Pancreas (tissue), 10 donors: Measurements from ENCODE around the gene AFAP1L2. TPM values are rescaled to one million over a fixed set of nuclear protein-coding genes. Genes with fewer than 3 reads are reported as not detected.

Experiments used
- ATAC-seq, 4 donors: fragments of 200-7000 bp; cut with Tn5 transposase; one replicate each; pipeline versions ENCODE4 v1.8.0 to v1.9.1; 2020; ENCODE audit warnings: mild to moderate bottlenecking in 4 of 4, moderate library complexity in 4 of 4
- DNase-seq, 6 donors: peaks; one replicate each; pipeline ENCODE4 v3.0.0-alpha.2; 2020
- FAIRE-seq: peaks from 2 replicates; lab custom pipeline; 2012; peaks lifted over from hg19 to GRCh38; lab: Jason Lieb, UNC
- H3K27ac ChIP-seq, 4 donors: fragments of 200-600 bp; sonication (generic); 1 replicate in 3 of 4; 2 replicates in 1 of 4; pipeline versions ENCODE4 v1.5.0 to v1.8.0; 2020
- H3K27me3 ChIP-seq, 4 donors: fragments of 200-600 bp; one replicate each; pipeline ENCODE4 v1.8.0; 2021
- H3K36me3 ChIP-seq, 3 donors: fragments of 200-600 bp; sonication (generic) in 1 of 3; one replicate each; pipeline versions ENCODE4 v1.5.0 to v1.8.0; 2020 to 2021
- H3K4me1 ChIP-seq, 3 donors: fragments of 200-600 bp; one replicate each; pipeline ENCODE4 v1.8.0; 2021
- H3K4me3 ChIP-seq, 4 donors: fragments of 200-600 bp; sonication (generic) in 2 of 4; one replicate each; pipeline versions ENCODE4 v1.5.0 to v1.8.0; 2020 to 2021
- H3K9me3 ChIP-seq, 4 donors: fragments of 200-600 bp; one replicate each; pipeline ENCODE4 v1.8.0; 2021
- CTCF ChIP-seq, 4 donors: fragments of 200-600 bp; sonication (generic) in 3 of 4; IDR thresholded peaks; one replicate each; pipeline versions ENCODE4 v1.5.0 to v1.8.0; 2021; ENCODE audit warnings: antibody characterized with exemption in 4 of 4
- WGBS, 2 donors: extraction: QIAGEN DNeasy Blood & Tissue Kit; methylation state at CpG; one replicate each; pipeline ENCODE4 v1.1.7; 2013; 5-methylcytosine and 5-hydroxymethylcytosine counted together
- intact Hi-C, 3 donors: fragments of 100-400 bp; cut with DNase I; formaldehyde crosslinking; loops; one replicate each; pipeline versions ENCODE4 v1.11.1 to v1.14.2; 2022
- polyA plus RNA-seq, 2 donors: library from polyadenylated mRNA; stranded (reverse); fragments of 200-250 nt; gene quantifications; one replicate each; pipeline ENCODE4 v1.2.3, GENCODE V29; 2013
- total RNA-seq, 6 donors: library from RNA; stranded (reverse); fragmentation: NEBNext Ultra II Directional in 4 of 6; extraction: Animal tissue kit (Norgen Biotek cat#: 25700) in 4 of 6; gene quantifications; one replicate each; pipeline versions ENCODE4 v1.2.1 to v1.2.4, GENCODE V29; 2021 to 2023
- donor health status: healthy with polysubstance abuse.
- donor health status: DM: no; HTN: no; CAD: no; lungs with moderate emphysema.
- donor health status: DM: no; HTN: no; CAD: no.
- donor health status: control.
- donor health status: control.
- donor health status: Bipolar disorder and iron deficiency.
- donor health status: DM: yes; HTN: yes; CAD: no.
- donor health status: DM: no; HTN: no; CAD: no.
- donor health status: DM: no; HTN: no; CAD: no.
- donor health status: DM: yes; HTN: yes; CAD: no.

Gene AFAP1L2
- total and polyA plus RNA-seq, 8 donors: 3.3 to 19.9 (median 5.3) TPM

DNA sequence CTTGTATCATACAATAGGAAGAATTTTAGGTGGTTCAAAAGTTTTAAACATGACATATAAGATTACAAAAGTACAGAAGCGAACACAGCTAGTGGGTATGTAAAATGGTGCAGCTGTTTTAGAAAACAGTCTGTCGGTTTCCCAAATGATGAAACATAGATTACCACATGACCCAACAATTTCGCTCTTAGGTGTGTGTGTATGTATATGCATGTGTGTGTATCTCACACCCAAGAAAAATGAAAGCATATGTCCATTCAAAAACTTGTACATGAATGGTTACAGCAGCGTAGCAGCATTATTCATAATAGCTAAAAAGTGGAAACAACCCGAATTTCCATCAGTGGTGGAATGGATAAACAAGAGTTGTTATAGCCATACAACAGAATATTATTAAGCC, 23.5 kb downstream of the AFAP1L2 start:
- Histone ChIP-seq H3K9me3 (no peaks in the 10 kb centered on the region), H3K27me3 (no peaks in the 10 kb centered on the region), H3K4me3 (no peak overlapping the region), H3K27ac (no peak overlapping the region), H3K36me3 (no peaks in the 10 kb centered on the region), H3K4me1 (peaks cover 0 to 7% (median 6%) of the 10 kb centered on the region in 3 donors)
- ATAC-seq: no peak
- DNase-seq: no peak
- FAIRE-seq: no peak
- intact Hi-C loops: no loop called here
- 92 to 97% methylated on average over 5 of the region's 5 CpGs for WGBS, 2 donors
- TF ChIP-seq CTCF (IDR thresholded peaks at IDR 0.05): no peak

DNA sequence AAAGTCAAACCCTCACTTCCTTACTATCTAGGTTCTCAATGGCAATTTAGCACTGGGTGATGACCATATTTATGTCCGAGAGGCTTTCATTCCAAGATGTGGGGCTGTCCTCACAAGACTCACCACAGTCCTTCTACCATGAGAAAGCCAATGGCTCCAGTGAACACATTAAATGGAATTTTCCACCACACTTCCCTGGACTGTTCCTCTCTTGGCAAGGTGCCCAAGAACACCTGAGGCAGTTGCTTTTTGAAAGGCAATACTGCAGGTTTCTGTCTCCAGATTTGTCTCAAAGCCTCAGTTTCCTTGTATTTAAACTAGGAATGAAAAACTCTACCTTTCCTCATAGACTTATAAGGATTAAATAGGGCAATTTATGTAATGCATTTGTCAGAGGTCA, 24.2 kb downstream of the AFAP1L2 start:
- 93 to 100% methylated on average over 1 of the region's 1 CpG for WGBS, 2 donors
- Histone ChIP-seq H3K4me1 (peaks cover 0 to 15% (median 12%) of the 10 kb centered on the region in 3 donors), H3K27me3 (no peaks in the 10 kb centered on the region), H3K27ac (no peak overlapping the region), H3K4me3 (no peak overlapping the region), H3K36me3 (no peaks in the 10 kb centered on the region), H3K9me3 (no peaks in the 10 kb centered on the region)
- FAIRE-seq: no peak
- peak in 1 of 6 donors; percentile 46 for DNase-seq
- no peak for TF ChIP-seq CTCF (IDR thresholded peaks at IDR 0.05)
- intact Hi-C loops: no loop called here
- ATAC-seq: peak; percentile 40 to 77 (median 43)

- H3K27ac ChIP-seq: no peak overlapping the region
- no peak for TF ChIP-seq CTCF (IDR thresholded peaks at IDR 0.05)
- ATAC-seq (peak in 2 of 4 donors; percentile 14 to 46), FAIRE-seq (no peak), DNase-seq (no peak)
- H3K4me3 ChIP-seq: no peak overlapping the region
- no peaks in the 10 kb centered on the region for H3K9me3 ChIP-seq
- WGBS, 2 donors: 72 to 90% methylated on average over 4 of the region's 4 CpGs
- H3K27me3 ChIP-seq: no peaks in the 10 kb centered on the region
- intact Hi-C loops: no loop called here
- peaks cover 0 to 16% (median 12%) of the 10 kb centered on the region in 3 donors for H3K4me1 ChIP-seq
- no peaks in the 10 kb centered on the region for H3K36me3 ChIP-seq
Measured at GRCh38 chr10:114379631-114380041, 24.7 kb downstream of the AFAP1L2 start.

GRCh38 chr10:114376523-114376922, 27.8 kb downstream of the AFAP1L2 start:
- intact Hi-C loops: no loop called here
- DNase-seq (no peak), FAIRE-seq (no peak), ATAC-seq (no peak)
- Histone ChIP-seq H3K9me3 (no peaks in the 10 kb centered on the region), H3K36me3 (no peaks in the 10 kb centered on the region), H3K4me3 (no peak overlapping the region), H3K27me3 (no peaks in the 10 kb centered on the region), H3K4me1 (peaks cover 0 to 16% (median 12%) of the 10 kb centered on the region in 3 donors), H3K27ac (no peak overlapping the region)
- no peak for TF ChIP-seq CTCF (IDR thresholded peaks at IDR 0.05)
- WGBS, 2 donors: 93 to 96% methylated on average over 2 of the region's 2 CpGs

- FAIRE-seq: no peak
- no peak overlapping the region for H3K27ac ChIP-seq
- no peaks in the 10 kb centered on the region for H3K27me3 ChIP-seq
- WGBS, 2 donors: 70 to 71% methylated on average over 3 of the region's 3 CpGs
- H3K9me3 ChIP-seq: no peaks in the 10 kb centered on the region
- TF ChIP-seq CTCF (IDR thresholded peaks at IDR 0.05): no peak
- H3K36me3 ChIP-seq: no peaks in the 10 kb centered on the region
- peak in 1 of 6 donors; percentile 33 for DNase-seq
- H3K4me3 ChIP-seq: no peak overlapping the region
- peak; percentile 47 to 81 (median 78) for ATAC-seq
- H3K4me1 ChIP-seq: peaks cover 0 to 13% (median 12%) of the 10 kb centered on the region in 3 donors
- intact Hi-C loops: no loop called here
Measured at GRCh38 chr10:114375047-114375446, 29.3 kb downstream of the AFAP1L2 start.
